EL (cell line): Measurements from ENCODE around the gene ULK1.
"Not testable (repeated sequence)": the region's sequence is repeated elsewhere in the genome, so short reads cannot be mapped to it uniquely, and the experiment has no call there.

Experiments used
- DNase-seq: peaks from one replicate; pipeline ENCODE4 v3.0.0-alpha.2; 2016

Gene ULK1

DNA sequence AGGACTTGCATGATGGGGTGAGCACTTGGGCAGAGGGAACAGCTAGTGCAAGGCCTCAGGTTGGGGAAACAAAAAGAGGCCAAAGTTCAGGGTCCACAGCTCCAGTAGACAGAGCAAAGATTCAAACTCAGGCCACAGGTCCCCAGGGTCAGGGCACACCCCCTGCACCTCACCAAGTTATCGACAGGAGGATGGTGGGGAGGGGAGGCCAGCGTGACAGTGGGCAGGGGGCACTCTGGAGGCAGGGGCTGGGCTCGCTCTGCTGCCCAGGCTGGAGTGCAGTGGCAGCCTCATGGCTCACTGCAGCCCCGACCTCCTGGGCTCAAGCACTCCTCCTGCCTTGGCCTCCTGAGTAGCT, 32.4 kb upstream of the ULK1 start:
- DNase-seq: no peak

GRCh38 chr12:131862600-131862993, 31.8 kb upstream of the ULK1 start:
- DNase-seq: no peak

DNA sequence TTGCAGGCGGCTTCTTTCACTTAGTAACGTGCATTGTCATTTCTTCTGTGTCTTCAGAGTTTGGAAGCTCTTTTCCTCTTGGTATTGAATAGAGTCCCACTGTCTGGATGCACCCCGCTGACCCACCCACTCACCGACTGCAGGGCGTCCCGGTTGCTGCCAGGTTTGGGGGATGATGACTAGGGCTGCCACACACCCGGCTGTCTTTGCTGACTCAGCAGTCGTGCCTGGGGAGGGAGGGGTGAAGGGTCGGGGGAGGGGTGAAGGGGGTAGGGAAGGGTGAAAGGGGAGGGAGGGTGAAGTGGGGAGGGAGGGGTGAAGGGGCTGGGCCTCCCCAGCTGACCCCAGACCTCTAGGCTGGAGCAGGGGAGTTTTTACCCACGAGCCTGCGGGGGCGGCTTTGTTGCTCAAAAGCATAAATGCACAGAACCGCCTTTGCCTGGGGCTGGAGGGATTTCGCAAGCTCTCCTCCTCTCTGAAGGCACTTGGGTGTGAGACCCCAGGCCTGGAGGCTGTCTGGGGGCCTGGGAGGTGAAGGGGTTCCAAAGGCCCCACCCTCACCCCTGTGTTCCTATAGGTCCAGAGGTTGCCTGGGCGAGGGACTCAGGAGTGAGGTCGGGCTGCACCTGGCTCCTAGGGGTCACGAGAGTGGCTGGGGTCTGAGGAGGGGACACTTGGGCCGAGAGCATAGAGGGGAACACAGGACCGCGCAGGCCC, 31.3 kb upstream of the ULK1 start:
- peak; percentile 25 for DNase-seq

GRCh38 chr12:131863711-131864396, 30.6 kb upstream of the ULK1 start:
- DNase-seq: no peak

DNA sequence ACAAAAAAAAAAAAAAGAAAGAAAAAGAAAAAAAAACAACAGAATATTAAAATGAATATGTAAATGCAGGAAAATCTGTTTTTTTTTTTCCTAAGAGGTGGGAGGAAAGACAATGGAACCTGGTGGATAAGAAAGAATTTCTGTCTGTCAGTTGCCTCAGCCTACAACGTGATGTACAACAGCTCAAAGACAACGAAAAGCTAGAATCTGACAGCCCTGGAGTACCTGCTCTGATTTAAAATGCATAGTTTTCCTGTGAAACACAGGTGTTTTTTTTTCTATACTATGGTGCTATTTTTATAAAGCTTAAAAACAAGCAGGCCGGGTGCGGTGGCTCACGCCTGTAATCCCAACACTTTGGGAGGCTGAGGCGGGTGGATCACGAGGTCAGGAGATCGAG, 30.0 kb upstream of the ULK1 start:
- no peak for DNase-seq

GRCh38 chr12:131865180-131865875, 29.1 kb upstream of the ULK1 start:
- DNase-seq: peak; percentile 83

- no peak for DNase-seq
Observed at GRCh38 chr12:131867471-131867870, 27.0 kb upstream of the ULK1 start.

DNA sequence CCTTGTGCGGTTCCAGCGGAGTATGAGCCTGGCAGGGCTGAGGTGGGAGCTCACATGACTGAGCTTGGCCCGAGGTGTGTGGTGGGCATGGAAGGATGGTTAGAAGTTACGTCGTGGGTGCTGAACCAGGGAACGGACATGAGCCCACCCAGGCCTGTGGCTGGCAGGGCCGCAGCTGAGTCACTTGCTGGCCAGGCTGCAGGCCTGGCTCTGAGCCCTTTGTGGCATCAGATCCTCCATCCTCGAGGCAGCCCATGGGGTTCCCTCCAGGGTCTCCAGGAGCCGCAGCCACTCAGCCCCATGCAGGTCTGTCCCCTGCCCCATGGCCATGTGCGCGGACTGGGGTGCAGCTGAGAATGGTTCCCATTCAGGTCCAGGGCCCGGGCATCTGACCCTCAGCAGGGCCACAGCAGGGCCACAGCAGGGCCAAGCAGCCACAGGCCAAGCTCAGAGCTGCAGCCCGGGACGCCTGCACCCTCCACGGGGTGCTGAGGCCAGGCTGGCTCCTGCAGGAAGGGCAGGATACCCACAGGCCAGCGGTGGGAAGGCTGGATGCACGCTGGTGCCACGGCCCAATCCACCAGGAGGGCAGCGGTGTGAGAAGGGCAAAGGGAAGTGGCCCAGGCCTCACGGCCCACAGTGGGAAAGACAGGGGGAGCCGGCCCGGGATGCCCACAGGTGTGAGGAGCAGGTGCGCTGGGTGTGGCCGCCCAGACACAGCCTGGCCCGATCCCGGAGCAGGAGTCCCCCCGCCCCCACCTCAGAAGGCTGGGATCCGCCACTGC, 26.3 kb upstream of the ULK1 start:
- DNase-seq: peak; percentile 20

- peak; percentile 87 for DNase-seq
Observed at GRCh38 chr12:131869871-131870418, 24.5 kb upstream of the ULK1 start.

DNA sequence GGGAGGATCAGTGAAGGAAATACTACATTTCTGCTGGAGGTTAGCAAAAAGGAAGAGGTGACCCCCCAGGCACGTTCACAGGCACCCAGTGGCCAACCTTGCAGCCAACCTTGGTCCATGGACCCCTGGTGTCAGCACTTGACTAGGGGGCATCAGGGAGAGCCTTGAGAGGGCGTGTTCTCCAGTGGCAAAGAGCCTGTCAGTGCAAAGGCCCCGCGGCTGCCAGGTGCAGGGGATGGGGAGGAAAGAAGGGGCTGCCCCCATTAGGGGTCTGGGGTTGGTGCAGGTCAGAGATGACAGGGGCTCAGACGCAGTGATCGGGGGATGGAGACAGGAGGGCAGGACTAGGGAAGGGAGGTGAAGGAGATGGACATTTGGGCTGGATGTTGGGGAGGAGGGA, 22.7 kb upstream of the ULK1 start:
- DNase-seq: no peak

DNA sequence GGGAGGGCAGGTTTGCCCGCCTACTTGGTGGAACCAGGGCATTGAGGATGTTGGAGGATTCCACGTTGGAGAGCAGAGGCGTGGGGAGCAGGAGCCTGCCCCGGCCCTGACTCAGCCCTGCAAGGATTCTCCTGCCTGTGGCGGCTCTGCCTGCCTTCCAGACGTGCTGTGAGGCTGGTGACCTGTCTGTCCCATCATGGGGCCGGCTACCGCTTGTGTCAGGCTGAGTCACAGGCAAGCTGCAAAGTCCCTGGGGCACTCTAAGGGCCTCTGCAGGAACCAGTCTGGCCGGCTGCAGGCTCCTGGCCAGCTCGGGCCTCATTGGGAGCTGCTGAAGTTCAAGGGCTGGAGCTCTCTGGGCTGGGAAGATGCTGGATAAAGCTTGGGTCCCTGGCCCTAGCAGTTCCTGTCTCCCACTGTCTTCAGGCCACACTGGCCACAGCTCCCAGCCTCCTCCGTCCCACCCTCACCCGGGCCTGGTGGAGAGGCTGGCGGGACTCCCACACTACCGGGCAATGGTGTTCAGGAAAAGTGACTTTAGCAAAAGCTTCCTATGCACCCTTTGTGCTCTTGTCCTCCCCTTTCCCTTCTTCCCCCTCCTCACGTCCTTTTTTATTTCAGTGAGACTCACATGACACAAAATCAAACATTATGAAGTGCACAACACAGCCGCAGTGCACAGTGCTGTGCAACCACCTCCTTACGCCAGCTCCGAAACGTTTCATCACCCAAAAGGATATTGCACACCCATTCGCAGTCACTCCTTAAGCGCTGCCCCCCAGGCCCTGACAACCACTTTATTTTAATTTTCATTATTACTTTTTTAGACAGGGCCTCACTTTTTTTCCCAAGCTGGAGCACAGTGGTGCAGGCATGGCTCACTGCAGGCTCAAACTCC, 22.0 kb upstream of the ULK1 start:
- peak; percentile 96 for DNase-seq

- no peak for DNase-seq
Observed at GRCh38 chr12:131873293-131873692, 21.1 kb upstream of the ULK1 start.

- DNase-seq: not testable (repeated sequence)
Observed at GRCh38 chr12:131874972-131875371, 19.4 kb upstream of the ULK1 start.

- not testable (repeated sequence) for DNase-seq
Observed at GRCh38 chr12:131877216-131877615, 17.2 kb upstream of the ULK1 start.

- not testable (repeated sequence) for DNase-seq
Observed at GRCh38 chr12:131878436-131878835, 16.0 kb upstream of the ULK1 start.

DNA sequence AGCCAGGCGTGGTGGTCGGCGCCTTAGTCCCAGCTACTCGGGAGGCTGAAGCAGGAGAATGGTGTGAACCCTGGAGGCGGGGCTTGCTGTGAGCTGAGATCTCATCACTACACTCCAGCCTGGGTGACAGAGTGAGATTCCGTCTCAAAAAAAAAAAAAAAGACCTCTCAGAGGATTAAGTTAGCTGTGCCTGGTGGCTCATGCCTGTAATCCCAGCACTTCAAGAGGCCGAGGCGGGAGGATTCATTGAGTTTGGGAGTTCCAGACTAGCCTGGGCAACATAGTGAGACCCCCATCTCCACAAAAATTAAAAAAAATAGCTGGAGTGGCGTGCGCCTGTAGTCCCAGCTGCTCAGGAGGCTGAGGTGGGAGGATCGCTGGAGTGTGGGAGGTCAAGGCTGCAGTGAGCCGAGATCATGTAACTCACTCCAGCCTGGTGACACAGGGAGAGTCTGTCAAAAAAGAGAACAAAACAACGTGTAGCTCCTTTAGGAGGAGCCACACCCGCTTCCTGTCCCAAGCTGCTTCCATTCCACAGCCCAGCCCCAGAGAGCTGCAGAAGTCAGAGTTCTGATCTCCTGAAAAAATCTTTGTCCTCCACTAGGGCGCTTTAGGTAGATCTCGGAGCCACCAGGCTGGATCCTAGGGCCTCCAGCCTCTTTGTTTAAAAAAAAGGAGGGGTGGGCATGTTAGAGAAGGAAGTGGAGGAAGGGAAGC, 11.5 kb upstream of the ULK1 start:
- peak; percentile 23 for DNase-seq

DNA sequence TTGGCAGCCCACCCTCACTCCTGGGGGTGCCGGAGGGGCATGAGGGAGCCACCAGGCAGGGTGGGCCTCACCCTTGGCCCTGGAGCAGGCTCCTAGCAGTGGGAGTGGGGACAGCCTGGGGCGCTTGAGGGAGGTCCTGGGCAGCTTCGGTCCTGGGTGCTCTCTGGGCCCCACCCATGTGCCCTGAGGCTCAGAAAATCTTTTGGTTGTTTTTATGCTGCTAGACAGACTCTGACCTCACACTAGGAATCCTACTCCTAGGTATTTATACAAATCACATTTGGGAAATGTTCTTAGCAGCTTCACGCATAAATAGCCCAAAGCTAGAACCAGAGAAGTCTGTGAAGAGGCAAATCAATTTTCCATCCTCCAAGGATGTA, 10.9 kb upstream of the ULK1 start:
- no peak for DNase-seq

GRCh38 chr12:131885076-131885475, 9.3 kb upstream of the ULK1 start:
- not testable (repeated sequence) for DNase-seq

DNA sequence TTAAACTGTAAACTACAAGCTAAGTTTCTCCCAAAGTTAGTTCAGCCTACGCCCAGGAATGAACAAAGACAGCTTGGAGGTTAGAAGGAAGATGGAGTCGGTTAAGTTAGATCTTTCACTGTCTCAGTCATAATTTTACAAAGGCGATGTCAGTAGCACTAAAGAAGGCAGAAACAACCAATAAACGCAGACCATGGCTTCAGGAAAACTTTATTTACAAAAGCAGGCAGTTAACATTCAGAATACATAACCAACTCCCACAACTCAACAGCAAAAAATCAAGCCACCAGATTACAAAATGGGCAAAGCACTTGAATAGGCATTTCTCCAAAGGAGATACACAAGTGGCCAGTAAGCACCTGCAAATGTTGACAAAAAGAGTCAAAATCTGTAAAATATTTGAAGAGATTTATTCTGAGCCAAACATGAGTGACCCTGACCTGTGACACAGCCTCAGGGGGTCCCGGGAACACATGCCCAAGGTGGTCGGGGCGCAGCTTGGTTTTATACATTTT, 8.8 kb upstream of the ULK1 start:
- no peak for DNase-seq

GRCh38 chr12:131891722-131892121, 2.7 kb upstream of the ULK1 start:
- not testable (repeated sequence) for DNase-seq
